ENCODE results near the gene NRM.

Gene NRM

GRCh38 chr6:30690403-30691207, at the start of gene NRM:
TSS of gene NRM (minus strand) at chr6:30690984. CDS start at chr6:30690974, 10 bp downstream.
- DNase-seq (ENCODE audit: low read depth): peak; percentile 42
- no peak for TF ChIP-seq CTCF (IDR thresholded peaks at IDR 0.05; ENCODE audit: low read depth, low read length, missing control alignments)
- in situ Hi-C loops (cut with HindIII; ENCODE audit: low sequenced_read_pairs): no loop called here
- peak within 1 kb of the TSS; percentile 66 for H3K4me3 ChIP-seq (ENCODE audit: low read depth, low read length)

GRCh38 chr6:30740540-30740870, 49.7 kb upstream of the NRM start:
- H3K4me3 ChIP-seq (ENCODE audit: low read depth, low read length): no peak overlapping the region
- in situ Hi-C loops (cut with HindIII; ENCODE audit: low sequenced_read_pairs): no loop called here
- TF ChIP-seq CTCF (IDR thresholded peaks at IDR 0.05; ENCODE audit: low read depth, low read length, missing control alignments): no peak
- no peak for DNase-seq (ENCODE audit: low read depth)

GRCh38 chr6:30738532-30738931, 47.7 kb upstream of the NRM start:
- TF ChIP-seq CTCF (IDR thresholded peaks at IDR 0.05; ENCODE audit: low read depth, low read length, missing control alignments): no peak
- DNase-seq (ENCODE audit: low read depth): no peak
- no peak overlapping the region for H3K4me3 ChIP-seq (ENCODE audit: low read depth, low read length)
- in situ Hi-C loops (cut with HindIII; ENCODE audit: low sequenced_read_pairs): loop anchor here (5.0 to 10.0 kb wide), 2 partner anchors 46 to 129 kb away; no protein-coding TSS in a partner anchor

GRCh38 chr6:30735668-30736314, 45.0 kb upstream of the NRM start:
- no peak for DNase-seq (ENCODE audit: low read depth)
- no peak overlapping the region for H3K4me3 ChIP-seq (ENCODE audit: low read depth, low read length)
- in situ Hi-C loops (cut with HindIII; ENCODE audit: low sequenced_read_pairs): loop anchor here (5.0 to 10.0 kb wide), 2 partner anchors 49 to 132 kb away; no protein-coding TSS in a partner anchor
- TF ChIP-seq CTCF (IDR thresholded peaks at IDR 0.05; ENCODE audit: low read depth, low read length, missing control alignments): no peak

GRCh38 chr6:30732237-30732943, 41.6 kb upstream of the NRM start:
- H3K4me3 ChIP-seq (ENCODE audit: low read depth, low read length): no peak overlapping the region
- TF ChIP-seq CTCF (IDR thresholded peaks at IDR 0.05; ENCODE audit: low read depth, low read length, missing control alignments): no peak
- in situ Hi-C loops (cut with HindIII; ENCODE audit: low sequenced_read_pairs): loop anchor here (10.0 kb wide), 1 partner anchor 52 kb away; no protein-coding TSS in a partner anchor
- DNase-seq (ENCODE audit: low read depth): no peak

Data from astrocyte of the cerebellum (primary cell).